ENCODE measurements around the gene LHPP. TPM values are rescaled to one million over a fixed set of nuclear protein-coding genes. Genes with fewer than 3 reads are reported as not detected.

Gene LHPP
- total and polyA plus RNA-seq, 10 of the 15 experiments (the other 5 are each of a cell fraction or from before 2014, with no cell fraction given): 0.79 to 9.8 (median 6.7) TPM

- CTCF ChIA-PET: no interaction called here
- Histone ChIP-seq H3K4me1 (ENCODE audit: control insufficient read depth, insufficient read depth, low read length) (no peaks in the 10 kb centered on the region), H3K9me3 (replicated peaks; ENCODE audit: control insufficient read depth, insufficient read depth, low read length) (no peaks in the 10 kb centered on the region), H3K79me2 (ENCODE audit: control insufficient read depth, insufficient read depth, low read length) (no peaks in the 10 kb centered on the region), H3K36me3 (ENCODE audit: control insufficient read depth in 2 of 2, insufficient read depth in 2 of 2, low read length in 1 of 2) (no peaks in the 10 kb centered on the region), H3K9ac (ENCODE audit: control insufficient read depth, insufficient read depth, low read length) (no peak overlapping the region), H3K4me3 (no peak overlapping the region), H3K4me2 (ENCODE audit: control insufficient read depth, insufficient read depth) (no peak overlapping the region), H3K27ac (ENCODE audit: control insufficient read depth, insufficient read depth) (no peak overlapping the region), H2AFZ (ENCODE audit: control insufficient read depth, low read depth, low read length) (no peak overlapping the region), H4K20me1 (ENCODE audit: control insufficient read depth, insufficient read depth) (no peaks in the 10 kb centered on the region), H3K27me3 (replicated peaks in 1 of 2; ENCODE audit: control insufficient read depth in 2 of 2, insufficient read depth in 2 of 2, low read length in 1 of 2) (no peaks in the 10 kb centered on the region)
- BruUV-seq (replicated peaks): no TSS peak
- intact Hi-C loops (cut with micrococcal nuclease; ENCODE audit: unreplicated experiment): no loop called here
- no peak for DNase-seq (ENCODE audit: low read depth, low spot score)
- POLR2A ChIA-PET: no interaction called here
- in situ Hi-C loops (cut with MboI): no loop called here
- RAD21 ChIA-PET (ENCODE audit: unreplicated experiment): interaction anchor here (0.6 kb wide), 1 partner anchor 43 kb away, joined by 6 read pairs; no protein-coding TSS in a partner anchor
- TF ChIP-seq CTCF (IDR thresholded peaks at IDR 0.05 in 2 of 3, conservative IDR thresholded peaks at IDR 0.05 in 1 of 3; ENCODE audit: control insufficient read depth in 2 of 3, extremely low read depth in 1 of 3, insufficient read depth in 1 of 3, low read depth in 3 of 3, low read length in 3 of 3) (no peak), ZBTB33 (IDR thresholded peaks at IDR 0.05) (no peak)
- no peak for FAIRE-seq
- no peak for ATAC-seq
- WGBS (ENCODE audit: insufficient coverage, insufficient replicate concordance, low lambda C conversion rate, missing lambda C conversion rate): 72% methylated on average over 21 of the region's 21 CpGs
- SMC1A ChIA-PET (ENCODE audit: uncharacterized antibody, unreplicated experiment): no interaction called here
Observed at GRCh38 chr10:124516746-124517397, 55.2 kb downstream of the LHPP start.
